ENCODE measurements around the gene PSTPIP1. TPM values are rescaled to one million over a fixed set of nuclear protein-coding genes. Genes with fewer than 3 reads are reported as not detected.

PSTPIP1 gene
- total RNA-seq, 1 donor from 2014 or later = not detected

- Histone ChIP-seq H3K4me3 (ENCODE audit: insufficient read depth, low read depth, low read length) (peak overlapping the region; percentile 82), H3K4me2 (ENCODE audit: low read length) (peak overlapping the region; percentile 99), H2AFZ (ENCODE audit: low read depth, low read length) (no peak overlapping the region), H3K9ac (ENCODE audit: low read length) (peak overlapping the region; percentile 90), H3K4me1 (ENCODE audit: insufficient read depth, low read length) (peaks cover 21% of the 10 kb centered on the region), H4K20me1 (ENCODE audit: insufficient read depth, low read length) (peaks cover 49% of the 10 kb centered on the region), H3K9me3 (ENCODE audit: insufficient read depth, low read depth, low read length) (no peaks in the 10 kb centered on the region), H3K27me3 (ENCODE audit: insufficient read depth, low read length) (peaks cover 9% of the 10 kb centered on the region), H3K27ac (ENCODE audit: low read depth, low read length) (no peak overlapping the region), H3K36me3 (ENCODE audit: insufficient read depth, low read length) (no peaks in the 10 kb centered on the region), H3K79me2 (ENCODE audit: insufficient read depth, low read length) (peaks cover 55% of the 10 kb centered on the region)
- Mint-ChIP-seq H3K27me3 (ENCODE audit: low read depth, unreplicated experiment) (peaks cover 3% of the 10 kb centered on the region), H3K27ac (ENCODE audit: unreplicated experiment) (peak overlapping the region; percentile 29), H3K4me1 (ENCODE audit: low read depth, unreplicated experiment) (peaks cover 15% of the 10 kb centered on the region), H3K4me3 (ENCODE audit: unreplicated experiment) (peak overlapping the region; percentile 92), H3K9me3 (ENCODE audit: unreplicated experiment) (no peaks in the 10 kb centered on the region), H3K36me3 (ENCODE audit: low read depth, unreplicated experiment) (no peaks in the 10 kb centered on the region)
- no peak for FAIRE-seq
- no peak for DNase-seq (ENCODE audit: low read depth)
- TF ChIP-seq EZH2 (IDR thresholded peaks at IDR 0.05; ENCODE audit: insufficient read depth, low read length) (no peak), CTCF (IDR thresholded peaks at IDR 0.05; ENCODE audit: insufficient read depth, low read depth, low read length) (no peak)
These were observed 74.7 kb downstream of the PSTPIP1 start for GRCh38 chr15:77069521-77070121.

GRCh38 chr15:77070180-77070494 lies 75.2 kb downstream of the PSTPIP1 start:
- Histone ChIP-seq H3K36me3 (ENCODE audit: insufficient read depth, low read length) (no peaks in the 10 kb centered on the region), H3K4me3 (ENCODE audit: insufficient read depth, low read depth, low read length) (peak overlapping the region; percentile 82), H3K27ac (ENCODE audit: low read depth, low read length) (peak overlapping the region; percentile 77), H3K27me3 (ENCODE audit: insufficient read depth, low read length) (peaks cover 10% of the 10 kb centered on the region), H3K4me2 (ENCODE audit: low read length) (peak overlapping the region; percentile 99), H2AFZ (ENCODE audit: low read depth, low read length) (peak overlapping the region; percentile 69), H3K9ac (ENCODE audit: low read length) (peak overlapping the region; percentile 90), H3K4me1 (ENCODE audit: insufficient read depth, low read length) (peaks cover 16% of the 10 kb centered on the region), H3K79me2 (ENCODE audit: insufficient read depth, low read length) (peaks cover 51% of the 10 kb centered on the region), H4K20me1 (ENCODE audit: insufficient read depth, low read length) (peaks cover 44% of the 10 kb centered on the region), H3K9me3 (ENCODE audit: insufficient read depth, low read depth, low read length) (no peaks in the 10 kb centered on the region)
- Mint-ChIP-seq H3K36me3 (ENCODE audit: low read depth, unreplicated experiment) (no peaks in the 10 kb centered on the region), H3K4me3 (ENCODE audit: unreplicated experiment) (peak overlapping the region; percentile 92), H3K27me3 (ENCODE audit: low read depth, unreplicated experiment) (peaks cover 3% of the 10 kb centered on the region), H3K4me1 (ENCODE audit: low read depth, unreplicated experiment) (peaks cover 12% of the 10 kb centered on the region), H3K27ac (ENCODE audit: unreplicated experiment) (peak overlapping the region; percentile 37), H3K9me3 (ENCODE audit: unreplicated experiment) (no peaks in the 10 kb centered on the region)
- FAIRE-seq (no peak), DNase-seq (ENCODE audit: low read depth) (no peak)
- TF ChIP-seq EZH2 (IDR thresholded peaks at IDR 0.05; ENCODE audit: insufficient read depth, low read length) (no peak), CTCF (IDR thresholded peaks at IDR 0.05; ENCODE audit: insufficient read depth, low read depth, low read length) (no peak)
